K562 (cell line): ENCODE measurements around the gene TMEM127. TPM values are rescaled to one million over a fixed set of nuclear protein-coding genes. Genes with fewer than 3 reads are reported as not detected.

Experiments used
- ETS1 ChIP-seq: conservative IDR thresholded peaks from 2 replicates; pipeline ENCODE4 v1.6.1; 2011; ENCODE audit warnings: low read depth, mild to moderate bottlenecking, low read length; ENCODE audit not compliant: control insufficient read depth
- GABPB1 ChIP-seq: sonication (generic); formaldehyde crosslinking; IDR thresholded peaks from 2 replicates; pipeline ENCODE4 v1.8.0; 2022; ENCODE audit warnings: mild to moderate bottlenecking, missing genetic modification reagents
- HDAC1 ChIP-seq, 2 experiments: fragments of 450-650 bp; IDR thresholded peaks; 2 replicates each; pipeline ENCODE4 v1.6.1; 2016 to 2017; ENCODE audit warnings: inconsistent platforms in 1 of 2, mild to moderate bottlenecking in 1 of 2, moderate library complexity in 1 of 2
- KHSRP ChIP-seq: fragments of 450-650 bp; IDR thresholded peaks from 2 replicates; pipeline ENCODE4 v1.6.1; 2017
- KLF13 ChIP-seq: fragments of 450-650 bp; IDR thresholded peaks from 2 replicates; pipeline ENCODE4 v1.6.1; 2016; ENCODE audit warnings: missing genetic modification characterization, low read depth, mild to moderate bottlenecking, missing compliant biosample characterization, moderate library complexity, borderline replicate concordance
- OTX1 ChIP-seq: fragments of 450-650 bp; formaldehyde crosslinking; IDR thresholded peaks from 2 replicates; pipeline ENCODE4 v1.4.0; 2022; ENCODE audit warnings: mild to moderate bottlenecking
- PURB ChIP-seq: sonication (generic); formaldehyde crosslinking; IDR thresholded peaks from 2 replicates; pipeline ENCODE4 v1.9.0; 2021; ENCODE audit warnings: low read depth, mild to moderate bottlenecking, missing genetic modification reagents
- RBFOX2 ChIP-seq: fragments of 200-400 bp; formaldehyde crosslinking; IDR thresholded peaks from 2 replicates; pipeline ENCODE4 v1.6.1; 2017; ENCODE audit warnings: low read depth, mild to moderate bottlenecking, low read length, moderate library complexity
- RBM25 ChIP-seq: fragments of 200-400 bp; formaldehyde crosslinking; IDR thresholded peaks from 2 replicates; pipeline ENCODE4 v1.6.1; 2018; ENCODE audit warnings: low read length, low read depth, moderate library complexity; ENCODE audit not compliant: severe bottlenecking
- RNF2 ChIP-seq: sonication (generic); IDR thresholded peaks from 2 replicates; pipeline ENCODE4 v1.6.1; 2016
- SMAD1 ChIP-seq: fragments of 150-350 bp; IDR thresholded peaks from 2 replicates; pipeline ENCODE4 v1.6.1; 2014; ENCODE audit warnings: low read length, low read depth; ENCODE audit not compliant: partially characterized antibody
- SP1 ChIP-seq: sonication (generic); formaldehyde crosslinking; IDR thresholded peaks from 2 replicates; pipeline ENCODE4 v1.8.1; 2022; ENCODE audit warnings: mild to moderate bottlenecking, missing genetic modification reagents
- TAF1 ChIP-seq: IDR thresholded peaks from 2 replicates; pipeline ENCODE4 v1.6.1; 2011; ENCODE audit warnings: mild to moderate bottlenecking, low read length, moderate library complexity; ENCODE audit not compliant: insufficient read depth, control insufficient read depth, severe bottlenecking; ENCODE audit errors: extremely low read depth
- TEAD4 ChIP-seq, 2 experiments: sonication (generic) in 1 of 2; formaldehyde crosslinking in 1 of 2; IDR thresholded peaks; 2 replicates each; pipeline versions ENCODE4 v1.6.1 to v1.8.0; 2012 to 2022; ENCODE audit warnings: borderline replicate concordance in 1 of 2, inconsistent platforms in 1 of 2, low read length in 1 of 2, mild to moderate bottlenecking in 1 of 2, missing genetic modification reagents in 1 of 2
- UBTF ChIP-seq, 2 experiments: IDR thresholded peaks; 2 replicates each; pipeline ENCODE4 v1.6.1; 2012; ENCODE audit warnings: improper control_type of control experiment in 2 of 2, low read depth in 2 of 2, low read length in 2 of 2, borderline replicate concordance in 1 of 2
- ZNF316 ChIP-seq: fragments of 450-650 bp; IDR thresholded peaks from 2 replicates; pipeline ENCODE4 v1.6.1; 2016
- ZNF449 ChIP-seq: fragments of 250-450 bp; sonication (Bioruptor Pico); IDR thresholded peaks from 2 replicates; pipeline ENCODE4 v1.8.0; 2022; ENCODE audit warnings: moderate library complexity, mild to moderate bottlenecking, inconsistent platforms
- polyA plus RNA-seq, 8 experiments: library from polyadenylated mRNA; depleted of rRNA in 4 of 8; stranded (reverse) in 5 of 8; unstranded in 3 of 8; fragments of >200 nt; fragmentation: Nextera tagmentation in 2 of 8; fragmentation: Illumina TruSeq in 1 of 8; extraction: Ambion mirVana in 2 of 8; extraction: Trizol in 1 of 8; gene quantifications; 2 replicates each; pipeline versions ENCODE4 v1.2.1 to v1.2.3, GENCODE V29; 2011 to 2014; ENCODE audit warnings: inconsistent platforms in 1 of 8, missing spikeins in 1 of 8
- total RNA-seq, 7 experiments: library from RNA; depleted of rRNA in 6 of 7; stranded (reverse); fragments of >200 nt in 6 of 7; fragmentation: Illumina TruSeq in 2 of 7; extraction: Trizol in 2 of 7; gene quantifications; 2 replicates each; pipeline versions ENCODE4 v1.2.1 to v1.2.3, GENCODE V29; 2011 to 2021; ENCODE audit warnings: low replicate concordance in 1 of 7
- TF ChIP-seq, protein P1 (sequence below): sonication (generic); formaldehyde crosslinking; IDR thresholded peaks from 2 replicates; pipeline ENCODE4 v1.8.0; 2023; ENCODE audit warnings: mild to moderate bottlenecking, missing genetic modification reagents
- TF ChIP-seq, protein P2 (sequence below): sonication (generic); formaldehyde crosslinking; IDR thresholded peaks from 2 replicates; pipeline ENCODE4 v1.9.0; 2022; ENCODE audit warnings: mild to moderate bottlenecking, missing genetic modification reagents

TMEM127 gene
- total and polyA plus RNA-seq, 9 of the 15 experiments (the other 6 are each of a cell fraction or from before 2014, with no cell fraction given) = 1.7 to 20.0 (median 9.9) TPM

DNA sequence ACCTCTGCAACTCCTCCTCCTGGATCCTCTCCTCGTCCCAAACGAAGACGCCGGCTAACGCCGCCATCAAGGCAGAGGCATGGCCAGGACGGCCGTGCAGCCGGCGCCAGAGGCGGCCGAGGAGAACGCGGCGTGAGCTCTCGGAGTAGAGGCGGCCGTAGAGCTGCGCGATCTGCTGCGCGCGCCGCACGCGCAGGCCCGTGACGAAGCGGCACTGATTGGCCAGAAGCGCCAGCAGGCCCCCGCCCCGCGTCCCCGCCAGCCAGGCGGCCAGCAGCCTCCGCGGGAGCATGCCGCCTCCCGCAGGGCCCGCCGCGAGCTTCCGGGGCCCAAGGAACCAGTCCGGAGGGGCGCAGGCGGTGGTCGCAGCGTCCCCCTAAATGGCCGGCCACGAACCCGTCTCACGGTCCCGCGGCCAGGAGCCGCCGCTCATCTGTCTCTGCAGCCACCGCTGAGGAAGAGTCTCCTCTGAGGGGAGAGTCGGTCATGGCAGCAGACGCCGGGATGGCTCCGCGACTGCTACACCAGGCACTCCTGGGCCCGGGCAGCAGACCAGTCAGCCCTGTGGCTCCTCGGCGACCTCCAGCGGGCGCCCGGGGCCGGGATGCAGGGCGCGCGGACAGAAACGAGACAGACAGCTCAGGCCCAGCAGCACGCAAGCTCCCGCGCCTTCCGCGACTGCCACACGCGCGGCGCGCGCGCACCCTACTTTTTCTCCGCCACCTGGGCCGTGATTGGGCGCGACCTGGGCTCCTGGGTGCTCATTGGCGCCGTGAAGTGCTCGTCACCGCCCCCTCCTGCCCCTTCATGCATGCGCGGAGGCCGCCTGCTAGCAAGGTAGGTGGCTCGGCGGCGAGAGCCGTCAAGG, 57.4 kb downstream of the TMEM127 start, which contains the start of gene STARD7 (continued):
- TF ChIP-seq HDAC1 (IDR thresholded peaks at IDR 0.05) = peak in 1 of 2 experiments; percentile 84; a peak in 2 of 4 replicates
- TF ChIP-seq SP1 (CRISPR knock-in tag) = peak; percentile 79
- TF ChIP-seq UBTF (IDR thresholded peaks at IDR 0.05; ENCODE audit: borderline replicate concordance in 1 of 2, low read depth in 2 of 2, low read length in 2 of 2) = peak; percentile 43 to 70; a peak in 1 of 4 replicates
- TF ChIP-seq RNF2 = peak; percentile 75
- TF ChIP-seq, protein P1, sequence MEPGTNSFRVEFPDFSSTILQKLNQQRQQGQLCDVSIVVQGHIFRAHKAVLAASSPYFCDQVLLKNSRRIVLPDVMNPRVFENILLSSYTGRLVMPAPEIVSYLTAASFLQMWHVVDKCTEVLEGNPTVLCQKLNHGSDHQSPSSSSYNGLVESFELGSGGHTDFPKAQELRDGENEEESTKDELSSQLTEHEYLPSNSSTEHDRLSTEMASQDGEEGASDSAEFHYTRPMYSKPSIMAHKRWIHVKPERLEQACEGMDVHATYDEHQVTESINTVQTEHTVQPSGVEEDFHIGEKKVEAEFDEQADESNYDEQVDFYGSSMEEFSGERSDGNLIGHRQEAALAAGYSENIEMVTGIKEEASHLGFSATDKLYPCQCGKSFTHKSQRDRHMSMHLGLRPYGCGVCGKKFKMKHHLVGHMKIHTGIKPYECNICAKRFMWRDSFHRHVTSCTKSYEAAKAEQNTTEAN (CRISPR knock-in tag) = no peak
- TF ChIP-seq RBM25 = peak; percentile 100
- TF ChIP-seq ETS1 = peak; percentile 52; the same call in 1 of the 2 replicates
- no peak for TF ChIP-seq KLF13 (tag)
- TF ChIP-seq RBFOX2 = peak; percentile 99
- TF ChIP-seq TEAD4 (IDR thresholded peaks at IDR 0.05; ENCODE audit: low read length) = no peak
- peak; percentile 27; the same call in 1 of the 2 replicates for TF ChIP-seq TEAD4 (CRISPR knock-in tag; IDR thresholded peaks at IDR 0.05; ENCODE audit: borderline replicate concordance)
- TF ChIP-seq GABPB1 = peak; percentile 68; the same call in 1 of the 2 replicates
- peak; percentile 55 for TF ChIP-seq ZNF316
- TF ChIP-seq ZNF449 (CRISPR knock-in tag) = no peak
- no peak for TF ChIP-seq SMAD1
- no peak for TF ChIP-seq PURB
- peak; percentile 81 for TF ChIP-seq TAF1
- TF ChIP-seq OTX1 = no peak
- TF ChIP-seq, protein P2, sequence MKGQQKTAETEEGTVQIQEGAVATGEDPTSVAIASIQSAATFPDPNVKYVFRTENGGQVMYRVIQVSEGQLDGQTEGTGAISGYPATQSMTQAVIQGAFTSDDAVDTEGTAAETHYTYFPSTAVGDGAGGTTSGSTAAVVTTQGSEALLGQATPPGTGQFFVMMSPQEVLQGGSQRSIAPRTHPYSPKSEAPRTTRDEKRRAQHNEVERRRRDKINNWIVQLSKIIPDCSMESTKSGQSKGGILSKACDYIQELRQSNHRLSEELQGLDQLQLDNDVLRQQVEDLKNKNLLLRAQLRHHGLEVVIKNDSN = peak; percentile 45
- no peak for TF ChIP-seq KHSRP
